GM21723 (cell line): ENCODE data around the gene CISH.

Experiments used
- ATAC-seq: cut with Tn5 transposase; IDR thresholded peaks from one replicate; pipeline ENCODE4 v1.9.1; 2021; ENCODE audit warnings: mild to moderate bottlenecking, moderate library complexity; ENCODE audit not compliant: unreplicated experiment

CISH gene

DNA sequence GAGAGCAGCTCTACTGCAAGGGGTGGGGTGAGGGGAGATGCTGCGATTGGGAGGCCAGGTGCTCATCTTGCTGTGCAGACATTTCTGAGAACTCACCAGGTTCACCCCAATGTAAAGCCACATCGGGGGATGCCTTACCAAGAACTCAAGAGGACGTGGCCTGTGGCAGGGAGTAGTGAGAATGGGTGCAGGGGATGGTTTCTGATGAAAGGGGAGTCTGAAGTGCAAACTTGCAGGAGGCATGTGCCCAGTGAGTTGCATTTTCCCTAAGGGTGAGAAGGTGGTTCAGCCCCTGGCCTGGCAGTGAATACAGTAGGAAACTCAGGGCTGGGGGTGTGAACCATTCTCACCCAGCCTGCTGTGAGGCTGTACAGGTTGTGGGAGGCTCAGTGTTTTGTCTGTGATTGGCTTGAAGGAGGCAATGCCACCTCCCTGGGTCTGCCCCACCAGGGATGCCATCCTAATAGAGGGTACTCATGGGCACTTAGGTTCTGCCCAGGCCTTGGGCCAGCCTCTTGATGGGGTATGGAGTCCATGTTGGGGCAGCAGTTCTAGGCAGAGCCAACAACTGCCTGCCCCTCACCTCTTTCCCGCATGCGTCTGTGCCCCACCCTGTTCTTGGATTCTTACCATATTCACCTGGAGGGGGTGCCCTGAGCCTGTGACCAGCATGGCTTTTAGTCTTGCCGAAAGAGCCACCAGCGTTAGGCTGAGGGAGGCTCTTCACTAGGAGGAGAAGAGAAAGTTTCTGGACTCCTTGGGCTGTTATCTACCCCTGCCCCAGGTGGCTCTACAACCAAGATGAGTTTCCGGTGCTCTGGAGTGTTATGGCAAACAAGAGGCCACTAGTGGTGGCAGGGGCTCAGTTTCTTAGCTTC is 37.8 kb downstream of the CISH start:
- no peak for ATAC-seq

DNA sequence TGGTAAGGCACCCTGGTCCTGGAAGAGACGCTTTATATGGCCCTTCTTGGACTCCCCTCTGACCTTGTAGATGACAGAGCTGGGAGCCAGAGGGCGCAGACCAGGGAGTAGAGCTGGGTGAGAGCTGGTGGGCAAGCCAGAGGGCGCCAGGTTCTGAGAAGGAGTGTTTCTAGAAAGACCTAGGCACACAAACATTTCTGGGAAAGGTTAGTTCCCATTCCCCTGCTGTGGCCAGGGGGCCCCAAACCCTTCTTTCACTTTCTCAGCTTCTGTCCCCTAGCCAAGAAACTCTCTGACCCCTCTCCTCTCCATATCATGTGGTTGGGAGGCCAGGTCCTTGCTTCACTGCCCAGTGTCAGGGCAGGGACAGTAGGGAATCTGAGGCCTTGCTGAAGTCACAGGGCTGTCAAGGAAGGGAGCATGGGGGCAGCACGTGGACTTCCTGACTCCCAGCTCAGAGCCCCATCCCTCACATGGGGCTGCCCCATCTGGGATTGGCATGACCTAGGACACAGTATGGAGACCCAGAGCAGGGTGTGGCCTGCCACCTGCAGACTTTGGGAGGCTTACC is 38.7 kb downstream of the CISH start:
- no peak for ATAC-seq

DNA sequence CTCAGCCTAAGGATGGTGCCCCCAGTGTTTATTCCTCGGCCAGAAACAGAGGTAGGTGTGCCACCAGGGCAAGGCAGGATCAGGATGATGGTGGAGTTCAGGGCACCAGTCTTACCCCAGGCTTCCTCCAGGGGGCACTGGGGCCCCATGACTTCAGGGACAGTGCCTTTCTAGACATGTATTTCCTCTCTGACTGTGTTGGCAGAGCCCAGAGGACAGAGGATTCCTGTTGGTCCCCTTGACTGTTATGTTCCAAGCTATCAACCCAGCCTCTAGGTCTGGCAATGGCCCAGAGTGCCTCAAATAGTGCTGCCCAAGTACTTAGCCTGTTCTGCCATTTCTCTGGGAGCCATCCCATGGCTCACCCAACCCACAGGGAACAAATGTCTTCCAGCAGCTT is 39.4 kb downstream of the CISH start:
- no peak for ATAC-seq

DNA sequence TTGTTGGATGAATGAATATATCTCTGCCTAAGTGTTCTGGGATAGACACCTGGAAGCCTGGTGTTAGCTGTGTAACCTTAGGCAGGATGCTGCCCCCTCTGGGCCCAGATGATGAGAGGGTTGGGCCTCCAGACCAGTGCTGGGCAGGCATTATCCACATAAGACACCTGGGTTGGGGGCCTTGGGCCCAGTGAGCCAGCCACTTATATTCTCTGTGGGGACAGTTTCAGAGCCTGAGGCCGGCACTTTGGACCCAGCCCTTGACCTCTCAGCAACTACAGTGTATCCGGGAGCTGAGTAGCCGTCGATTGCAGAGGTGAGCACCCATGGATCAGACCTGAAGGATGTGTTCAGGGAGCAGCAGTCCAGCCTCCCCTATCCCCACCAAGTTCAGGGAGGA is 40.1 kb downstream of the CISH start:
- no peak for ATAC-seq

DNA sequence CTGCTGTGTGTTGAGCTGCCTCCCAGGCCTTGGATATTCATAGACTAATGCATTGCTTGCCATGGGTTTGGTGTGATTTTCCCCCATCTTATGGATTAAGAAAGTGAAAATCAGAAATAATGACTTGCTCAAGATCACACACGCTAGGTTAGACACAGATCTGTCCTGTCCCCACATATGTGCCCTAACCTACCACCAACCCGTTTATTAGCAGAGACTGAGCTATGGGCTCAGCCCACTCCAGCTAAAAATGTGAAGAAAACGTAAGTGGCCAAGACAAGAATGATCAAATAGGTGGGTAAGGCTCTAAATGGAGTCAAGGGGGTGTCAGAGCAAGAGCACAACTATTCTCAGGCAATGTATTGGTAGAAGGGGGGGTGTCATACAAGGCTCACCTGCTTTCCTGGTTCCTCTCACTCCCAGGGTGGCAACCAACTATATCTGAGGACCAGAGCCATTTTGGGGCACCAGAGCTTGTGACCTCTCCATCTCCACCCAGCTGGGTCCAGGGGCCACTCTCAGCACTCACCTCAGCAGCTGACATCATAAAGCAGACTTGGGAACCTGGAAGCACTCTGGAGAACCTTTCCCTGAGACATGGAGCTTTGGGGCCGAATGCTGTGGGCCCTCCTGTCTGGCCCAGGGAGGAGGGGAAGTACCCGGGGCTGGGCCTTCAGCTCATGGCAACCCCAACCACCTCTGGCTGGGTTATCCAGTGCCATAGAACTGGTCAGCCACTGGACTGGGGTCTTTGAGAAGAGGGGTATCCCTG is 40.9 kb downstream of the CISH start:
- ATAC-seq, result no peak

DNA sequence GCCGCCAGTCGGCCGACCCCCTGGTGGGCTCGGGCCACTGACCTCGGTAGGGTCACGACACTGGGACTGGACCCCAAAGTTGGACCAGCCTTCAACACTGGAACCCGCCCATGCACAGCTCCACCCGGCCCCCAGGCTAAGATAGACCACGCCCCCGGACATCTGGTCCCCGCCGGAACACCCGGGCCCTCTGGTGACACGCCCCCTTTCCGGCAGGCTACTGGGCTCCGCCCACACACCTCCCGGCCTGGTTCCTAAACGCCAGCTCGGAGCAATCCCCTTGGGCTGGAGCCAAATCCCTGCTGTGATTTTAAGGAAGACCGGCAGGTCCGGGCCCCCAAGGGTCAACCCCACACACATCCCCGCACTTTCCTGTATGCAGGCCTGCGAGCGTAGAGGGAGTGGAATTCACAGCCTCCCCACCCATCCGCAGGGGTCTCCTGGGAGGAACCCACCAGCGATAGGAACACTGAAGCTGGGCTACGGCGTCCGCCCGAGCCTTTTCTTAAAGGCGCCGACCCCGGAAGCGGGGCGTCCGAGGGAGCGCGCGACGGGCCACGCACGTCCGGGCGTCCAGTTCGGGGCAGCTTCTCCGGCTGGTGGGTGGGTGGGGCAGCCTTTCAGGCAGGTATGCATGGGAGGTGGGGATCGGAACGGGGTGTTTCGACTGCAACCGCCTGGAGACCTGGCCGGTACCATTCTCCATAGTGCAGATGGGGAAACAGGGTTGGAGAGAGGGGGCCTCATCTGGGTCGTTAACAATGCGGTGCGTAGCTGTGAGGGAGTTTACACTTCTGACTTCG is 42.4 kb downstream of the CISH start, which contains the start of gene HEMK1:
TSS of gene HEMK1 (plus strand) at position 576 of the 803 bp plus-strand sequence. CDS start 1,583 bp downstream, outside the sequence.
- ATAC-seq, result peak; percentile 71

DNA sequence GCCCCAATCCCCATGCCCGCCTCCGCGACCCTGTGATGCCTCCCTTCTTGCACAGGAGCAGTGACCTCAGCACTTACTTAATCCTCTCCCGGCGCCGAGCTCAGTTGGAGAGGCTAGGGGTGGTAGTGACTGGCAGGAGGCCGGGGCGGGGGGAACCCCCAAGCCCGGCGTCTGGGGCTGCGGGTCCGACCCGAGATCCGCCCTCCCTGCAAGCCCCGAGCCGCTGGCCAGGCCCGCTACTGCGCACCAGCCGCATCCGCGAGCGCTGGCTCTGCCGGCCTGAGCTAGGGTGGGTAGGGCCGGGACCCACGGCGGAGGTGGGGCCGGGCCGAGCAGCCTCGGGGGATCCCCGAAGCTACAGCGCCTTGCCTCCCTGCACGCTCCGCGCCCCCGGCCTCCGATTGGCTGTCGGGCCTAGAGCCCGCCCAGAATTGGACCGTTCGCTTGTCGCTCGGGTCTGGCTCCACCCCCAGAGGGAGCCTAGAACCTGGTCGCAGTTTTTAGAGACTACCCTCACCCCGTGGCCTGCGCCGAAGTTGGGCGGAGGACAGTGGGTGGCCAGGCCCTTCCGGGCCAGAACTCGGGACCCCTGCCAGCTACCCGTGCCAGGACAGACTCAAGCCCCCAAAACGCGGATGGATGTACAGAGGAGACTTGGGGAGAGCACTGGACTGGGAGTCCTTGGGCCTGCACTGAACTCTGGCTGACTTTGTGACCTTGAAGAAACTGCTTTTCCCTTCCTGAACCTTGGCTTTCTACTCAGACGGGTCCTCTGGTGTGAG is 44.0 kb downstream of the CISH start, which contains the start of gene C3orf18:
TSS of gene C3orf18 (minus strand) at position 362 of the 782 bp plus-strand sequence. CDS start 2,048 bp downstream, outside the sequence.
- peak; percentile 78 for ATAC-seq

DNA sequence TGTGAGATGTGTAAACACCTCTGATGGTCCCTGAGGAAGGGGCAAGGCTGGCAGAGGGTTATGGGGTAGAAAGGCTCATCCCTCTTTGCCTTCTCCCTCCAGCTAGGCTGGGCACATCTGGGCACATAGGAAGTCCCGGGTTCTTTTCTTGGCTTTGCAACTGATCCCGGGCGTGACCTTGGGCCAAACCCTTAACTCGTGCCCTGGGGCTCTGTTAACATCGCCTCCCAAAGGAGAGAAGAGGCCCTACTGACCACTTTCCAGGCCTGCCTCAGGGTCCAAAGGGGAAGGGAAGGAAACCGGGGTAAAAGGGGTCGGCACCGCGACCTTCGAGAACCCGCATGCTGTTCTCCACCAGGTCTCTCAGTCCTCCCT is 44.6 kb downstream of the CISH start:
- ATAC-seq, result no peak

DNA sequence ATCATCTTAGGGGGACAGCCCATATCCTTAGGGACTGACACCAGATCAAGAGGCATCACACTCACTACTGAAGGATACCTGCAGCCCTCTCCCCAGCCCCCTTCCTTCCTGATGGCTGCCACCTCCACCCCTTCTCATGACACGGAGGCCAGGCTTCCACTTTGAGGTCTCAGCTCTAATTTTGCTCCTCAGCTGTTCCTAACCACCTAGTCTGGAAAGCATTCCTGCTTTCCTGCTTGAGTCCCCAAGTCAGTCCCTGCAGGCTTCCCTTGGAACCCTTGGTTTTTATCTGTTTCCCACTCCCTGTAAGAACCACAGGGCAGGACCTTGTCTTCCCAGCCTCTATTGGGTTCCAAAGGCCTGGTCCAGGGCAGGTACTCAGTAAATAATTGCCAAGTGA is 47.3 kb downstream of the CISH start:
- ATAC-seq, result no peak

DNA sequence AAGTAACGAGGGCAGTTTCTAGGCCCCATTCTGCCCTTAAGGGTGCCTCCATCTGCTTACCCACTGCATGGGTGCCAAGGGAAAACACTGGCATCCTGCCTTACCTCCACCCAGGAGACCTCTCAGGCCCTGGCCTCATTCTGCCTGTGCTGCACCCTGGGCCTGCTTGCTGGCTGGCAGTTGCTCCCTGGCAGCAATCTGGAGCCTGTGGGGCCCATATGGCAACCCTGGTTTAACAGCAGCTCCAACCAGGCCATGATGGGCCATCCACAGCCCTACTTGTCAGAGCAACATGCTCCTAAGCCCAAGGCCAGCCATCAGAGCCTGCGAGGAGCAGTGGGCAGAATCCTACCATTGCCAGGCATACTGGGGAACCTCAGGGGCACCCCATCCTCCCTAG is 47.7 kb downstream of the CISH start:
- ATAC-seq, result no peak

DNA sequence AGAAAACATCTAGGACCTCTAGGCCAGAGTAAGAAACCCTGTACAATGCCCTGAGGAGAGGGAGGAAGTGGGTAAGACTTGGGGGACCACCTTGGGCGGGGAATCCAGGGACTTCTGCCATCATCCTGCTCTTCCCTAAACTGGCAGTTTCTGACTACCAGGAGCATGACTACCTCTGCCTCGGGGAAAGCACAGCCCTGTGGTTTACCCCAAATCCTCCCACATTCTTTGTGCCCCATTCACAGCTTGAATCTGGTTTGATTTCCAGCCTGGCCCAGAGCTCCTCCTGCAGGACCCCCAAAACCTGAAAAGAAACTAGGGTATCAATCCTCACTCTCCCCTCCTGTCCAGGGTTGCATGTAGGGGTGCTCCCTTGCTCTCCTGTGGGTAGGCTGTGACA is 48.7 kb downstream of the CISH start:
- ATAC-seq, result no peak

DNA sequence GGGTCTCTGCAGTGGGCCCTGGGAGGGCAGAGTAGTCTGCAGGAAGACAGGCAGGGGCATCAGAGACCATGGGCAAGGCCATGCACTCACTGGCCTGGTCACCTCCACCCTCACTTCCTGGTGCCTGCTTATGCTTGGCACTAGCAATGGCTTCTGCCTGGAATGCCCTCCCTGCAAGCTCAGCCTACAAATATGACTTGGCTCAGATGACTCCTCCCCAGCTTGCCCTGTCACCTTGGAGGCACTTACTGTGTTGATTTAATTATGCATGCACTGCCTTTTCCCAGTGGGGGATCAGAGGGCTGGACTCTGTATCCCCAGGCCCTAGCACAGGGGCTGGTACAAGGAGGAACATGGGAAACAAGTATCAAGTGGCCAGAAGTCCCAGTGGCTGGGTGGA is 51.9 kb downstream of the CISH start:
- ATAC-seq, result no peak

DNA sequence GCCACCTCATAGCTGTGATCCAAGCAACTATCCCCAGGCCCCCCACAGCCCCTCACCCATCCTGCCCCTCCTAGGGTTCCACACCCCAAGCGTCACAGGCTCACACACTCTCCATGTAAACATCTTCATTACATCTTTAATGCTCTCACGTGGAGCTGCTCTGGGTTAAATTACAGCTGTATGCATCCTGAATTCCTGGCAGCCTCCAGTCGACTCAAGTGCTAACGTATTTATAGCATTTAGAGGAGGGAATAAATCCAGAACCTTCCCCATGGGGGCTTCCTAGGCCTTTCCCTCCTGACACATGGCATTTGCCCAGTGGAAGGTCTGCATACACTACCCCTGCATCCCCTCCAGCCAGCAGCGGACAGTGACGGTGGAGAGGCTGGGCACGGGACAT is 53.7 kb downstream of the CISH start:
- no peak for ATAC-seq

DNA sequence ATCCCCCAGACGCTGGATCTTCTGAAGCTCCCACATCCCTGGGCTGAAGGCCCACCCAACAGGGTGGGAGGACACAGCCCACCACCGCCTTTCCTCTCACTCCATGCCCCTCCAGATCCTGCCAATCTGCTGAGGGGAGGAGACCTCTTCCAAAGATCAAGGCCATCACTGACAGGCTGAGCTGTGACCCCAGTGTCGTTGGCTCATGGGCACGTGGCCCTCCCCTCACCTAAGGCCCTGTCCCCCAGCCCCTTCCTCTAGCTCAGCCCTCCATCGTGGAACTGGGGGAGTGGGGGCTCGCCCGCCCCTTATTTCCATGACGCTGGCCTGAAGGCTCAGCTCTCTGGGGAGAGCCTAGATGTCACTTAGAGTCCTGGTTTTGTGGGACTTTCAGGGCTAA is 54.5 kb downstream of the CISH start:
- no peak for ATAC-seq
